Parathyroid adenoma (tissue), 2 donors: ENCODE measurements around the gene IQCH.

Experiments
- H2AFZ ChIP-seq: fragments of 300-600 bp; sonication (generic); one replicate; pipeline ENCODE4 v1.7.0; 2017; ENCODE audit warnings: antibody characterized with exemption, mild to moderate bottlenecking
- H3K27ac ChIP-seq: fragments of 300-600 bp; sonication (generic); one replicate; pipeline ENCODE4 v1.7.0; 2017
- H3K27me3 ChIP-seq: fragments of 300-600 bp; sonication (generic); one replicate; pipeline ENCODE4 v1.7.0; 2017; ENCODE audit warnings: low read length; ENCODE audit not compliant: control insufficient read depth, insufficient read depth
- H3K36me3 ChIP-seq: fragments of 300-600 bp; sonication (generic); one replicate; pipeline ENCODE4 v1.7.0; 2017; ENCODE audit warnings: low read length; ENCODE audit not compliant: control insufficient read depth, insufficient read depth
- H3K4me1 ChIP-seq: fragments of 300-600 bp; sonication (generic); one replicate; pipeline ENCODE4 v1.7.0; 2017; ENCODE audit warnings: control low read depth
- H3K4me2 ChIP-seq: fragments of 300-600 bp; sonication (generic); one replicate; pipeline ENCODE4 v1.7.0; 2017; ENCODE audit warnings: low read length
- H3K4me3 ChIP-seq: fragments of 300-600 bp; sonication (generic); one replicate; pipeline ENCODE4 v1.7.0; 2017; ENCODE audit warnings: low read depth, low read length
- H3K79me2 ChIP-seq: fragments of 300-600 bp; sonication (generic); one replicate; pipeline ENCODE4 v1.7.0; 2017; ENCODE audit warnings: control low read depth
- H3K9ac ChIP-seq: fragments of 300-600 bp; sonication (generic); one replicate; pipeline ENCODE4 v1.7.0; 2017; ENCODE audit warnings: mild to moderate bottlenecking
- H3K9me3 ChIP-seq: fragments of 300-600 bp; sonication (generic); one replicate; pipeline ENCODE4 v1.7.0; 2017; ENCODE audit warnings: low read length; ENCODE audit not compliant: control insufficient read depth
- CTCF ChIP-seq: fragments of 300-600 bp; sonication (generic); IDR thresholded peaks from one replicate; pipeline ENCODE4 v1.7.0; 2017; ENCODE audit warnings: antibody characterized with exemption, mild to moderate bottlenecking
- donor health status: primary hyperparathyroidism.

The IQCH gene

GRCh38 chr15:67465196-67465952 is 210.8 kb downstream of the IQCH start:
- Histone ChIP-seq H3K27ac (no peak overlapping the region), H2AFZ (no peak overlapping the region), H3K9ac (no peak overlapping the region), H3K4me2 (no peak overlapping the region), H3K9me3 (no peaks in the 10 kb centered on the region), H3K4me1 (no peaks in the 10 kb centered on the region), H3K79me2 (no peaks in the 10 kb centered on the region), H3K4me3 (no peak overlapping the region), H3K36me3 (no peaks in the 10 kb centered on the region), H3K27me3 (no peaks in the 10 kb centered on the region)
- TF ChIP-seq CTCF, result no peak

DNA sequence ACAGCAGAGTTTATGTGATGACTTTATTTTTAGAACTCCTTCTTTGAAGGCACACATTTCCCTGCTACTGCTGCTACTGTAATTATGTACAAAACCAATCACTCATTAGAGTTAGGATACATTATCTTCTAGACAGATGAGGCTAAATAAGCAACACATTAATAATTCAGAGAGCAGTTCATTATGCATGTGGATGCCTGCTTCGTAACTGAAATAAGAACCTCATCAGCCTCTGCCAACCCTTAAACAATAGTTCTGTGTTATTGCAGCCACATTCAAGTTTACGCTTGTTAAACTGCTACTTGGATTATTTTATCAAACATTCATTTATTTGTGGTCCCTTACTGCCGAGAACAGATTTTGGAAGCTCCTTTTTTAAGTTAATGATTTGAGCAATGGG is 213.8 kb downstream of the IQCH start:
- H3K4me1 ChIP-seq, result no peaks in the 10 kb centered on the region
- no peak for TF ChIP-seq CTCF
- H3K9me3 ChIP-seq, result no peaks in the 10 kb centered on the region
- H3K27me3 ChIP-seq, result no peaks in the 10 kb centered on the region
- H3K79me2 ChIP-seq, result no peaks in the 10 kb centered on the region
- H2AFZ ChIP-seq, result no peak overlapping the region
- no peak overlapping the region for H3K4me2 ChIP-seq
- no peaks in the 10 kb centered on the region for H3K36me3 ChIP-seq
- no peak overlapping the region for H3K9ac ChIP-seq
- no peak overlapping the region for H3K4me3 ChIP-seq
- no peak overlapping the region for H3K27ac ChIP-seq

DNA sequence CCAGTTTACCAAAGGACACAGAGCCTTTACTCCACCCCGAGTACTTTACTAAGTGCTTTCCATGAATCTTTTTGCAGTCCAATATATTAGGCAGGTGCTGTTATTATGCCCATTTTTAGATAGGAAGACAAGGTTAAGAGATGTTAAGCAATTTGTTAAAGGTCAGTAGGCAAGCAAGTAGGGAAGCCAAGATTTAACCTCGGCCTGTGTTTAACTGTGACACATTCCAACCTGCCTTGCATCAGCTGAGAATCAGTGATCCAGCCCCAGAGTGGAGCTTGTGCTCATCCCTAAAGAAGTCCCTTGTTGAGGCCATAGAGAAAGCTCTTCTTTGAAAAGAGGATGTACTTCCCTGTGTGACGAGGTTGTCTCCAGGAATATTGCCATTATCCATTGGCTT is 215.1 kb downstream of the IQCH start:
- H3K4me3 ChIP-seq, result no peak overlapping the region
- no peak for TF ChIP-seq CTCF
- H3K9ac ChIP-seq, result no peak overlapping the region
- H2AFZ ChIP-seq, result no peak overlapping the region
- no peaks in the 10 kb centered on the region for H3K79me2 ChIP-seq
- H3K4me1 ChIP-seq, result no peaks in the 10 kb centered on the region
- H3K4me2 ChIP-seq, result no peak overlapping the region
- H3K27ac ChIP-seq, result no peak overlapping the region
- H3K27me3 ChIP-seq, result no peaks in the 10 kb centered on the region
- no peaks in the 10 kb centered on the region for H3K9me3 ChIP-seq
- H3K36me3 ChIP-seq, result no peaks in the 10 kb centered on the region

- Histone ChIP-seq H3K79me2 (no peaks in the 10 kb centered on the region), H2AFZ (no peak overlapping the region), H3K9me3 (no peaks in the 10 kb centered on the region), H3K9ac (no peak overlapping the region), H3K36me3 (no peaks in the 10 kb centered on the region), H3K4me2 (no peak overlapping the region), H3K4me1 (no peaks in the 10 kb centered on the region), H3K27ac (no peak overlapping the region), H3K27me3 (no peaks in the 10 kb centered on the region), H3K4me3 (no peak overlapping the region)
- no peak for TF ChIP-seq CTCF
These were observed 218.4 kb downstream of the IQCH start for GRCh38 chr15:67472957-67473356.
